Testis (tissue), 3 donors: ENCODE results near the gene CHN2. TPM values are rescaled to one million over a fixed set of nuclear protein-coding genes. Genes with fewer than 3 reads are reported as not detected.

Experiments
- DNase-seq: peaks from one replicate; pipeline ENCODE4 v3.0.0-alpha.2; 2019
- H3K27ac ChIP-seq, 2 donors: fragments of 200-600 bp; sonication (generic); one replicate each; pipeline ENCODE4 v1.5.1; 2019
- H3K27me3 ChIP-seq: fragments of 200-600 bp; sonication (generic); one replicate; pipeline ENCODE4 v1.5.1; 2019
- H3K36me3 ChIP-seq: fragments of 200-600 bp; sonication (generic); one replicate; pipeline ENCODE4 v1.5.1; 2017; ENCODE audit warnings: low read depth; ENCODE audit errors: missing control alignments
- H3K4me1 ChIP-seq: fragments of 200-600 bp; sonication (generic); one replicate; pipeline ENCODE4 v1.5.1; 2019
- H3K4me3 ChIP-seq, 2 donors: fragments of 200-600 bp; sonication (generic); one replicate each; pipeline ENCODE4 v1.5.1; 2017 to 2019
- H3K9me3 ChIP-seq: fragments of 200-600 bp; sonication (generic); one replicate; pipeline ENCODE4 v1.5.1; 2017
- POLR2A ChIP-seq: fragments of 450-650 bp; IDR thresholded peaks from one replicate; pipeline ENCODE4 v1.6.1; 2017; ENCODE audit warnings: antibody characterized with exemption, mild to moderate bottlenecking, moderate library complexity
- WGBS, 2 donors: methylation state at CpG; one replicate each; pipeline ENCODE4 v1.1.5; 2018; 5-methylcytosine and 5-hydroxymethylcytosine counted together
- intact Hi-C: fragments of 100-400 bp; cut with DNase I; formaldehyde crosslinking; loops from one replicate; pipeline ENCODE4 v1.15.1; 2023; ENCODE audit warnings: low total_unique reads
- polyA plus RNA-seq: library from polyadenylated mRNA; stranded (reverse); fragments of 350-450 nt; fragmentation: Illumina TruSeq; extraction: RNeasy Lipid Tissue Mini Kit (QIAGEN cat#74804); gene quantifications from one replicate; pipeline ENCODE4 v1.2.3, GENCODE V29; 2014; ENCODE audit warnings: low read depth, low replicate concordance; ENCODE audit not compliant: insufficient read depth
- total RNA-seq, 2 donors: library from RNA; depleted of rRNA; stranded (reverse); fragments of >200 nt; gene quantifications; one replicate each; pipeline ENCODE4 v1.2.3, GENCODE V29; 2016
- TF ChIP-seq, protein P1 (sequence below), 3 experiments: fragments of 450-650 bp in 2 of 3; fragments of 200-600 bp in 1 of 3; sonication (generic) in 1 of 3; IDR thresholded peaks; one replicate each; pipeline ENCODE4 v1.5.1; 2016 to 2019; ENCODE audit warnings: antibody characterized with exemption in 3 of 3, mild to moderate bottlenecking in 2 of 3, moderate library complexity in 1 of 3

CHN2 gene
- total and polyA plus RNA-seq, 3 donors from 2014 or later, result 8.6 to 27.4 (median 15.1) TPM

DNA sequence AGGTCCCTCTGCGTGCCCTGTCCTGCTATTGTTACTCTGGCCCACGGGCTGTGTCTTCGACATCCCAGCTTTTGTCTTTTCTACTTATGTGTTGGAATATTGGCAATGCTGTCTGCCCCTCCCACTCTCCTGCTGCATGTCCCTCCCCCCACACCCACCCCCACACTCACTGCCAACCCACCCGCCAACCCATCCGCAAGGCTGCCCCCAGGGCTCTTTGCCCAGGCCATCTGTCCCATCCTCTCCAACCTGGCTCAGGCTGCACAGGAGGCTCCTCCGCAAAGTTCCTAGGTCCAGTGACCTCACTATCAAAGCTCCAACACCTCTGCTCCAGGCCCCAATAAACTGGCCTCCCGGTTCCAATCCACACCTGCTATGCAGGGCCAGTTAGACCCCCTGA lies 202.0 kb downstream of the CHN2 start:
- no peaks in the 10 kb centered on the region for H3K4me1 ChIP-seq
- no peaks in the 10 kb centered on the region for H3K9me3 ChIP-seq
- intact Hi-C loops, result no loop called here
- TF ChIP-seq, protein P1, sequence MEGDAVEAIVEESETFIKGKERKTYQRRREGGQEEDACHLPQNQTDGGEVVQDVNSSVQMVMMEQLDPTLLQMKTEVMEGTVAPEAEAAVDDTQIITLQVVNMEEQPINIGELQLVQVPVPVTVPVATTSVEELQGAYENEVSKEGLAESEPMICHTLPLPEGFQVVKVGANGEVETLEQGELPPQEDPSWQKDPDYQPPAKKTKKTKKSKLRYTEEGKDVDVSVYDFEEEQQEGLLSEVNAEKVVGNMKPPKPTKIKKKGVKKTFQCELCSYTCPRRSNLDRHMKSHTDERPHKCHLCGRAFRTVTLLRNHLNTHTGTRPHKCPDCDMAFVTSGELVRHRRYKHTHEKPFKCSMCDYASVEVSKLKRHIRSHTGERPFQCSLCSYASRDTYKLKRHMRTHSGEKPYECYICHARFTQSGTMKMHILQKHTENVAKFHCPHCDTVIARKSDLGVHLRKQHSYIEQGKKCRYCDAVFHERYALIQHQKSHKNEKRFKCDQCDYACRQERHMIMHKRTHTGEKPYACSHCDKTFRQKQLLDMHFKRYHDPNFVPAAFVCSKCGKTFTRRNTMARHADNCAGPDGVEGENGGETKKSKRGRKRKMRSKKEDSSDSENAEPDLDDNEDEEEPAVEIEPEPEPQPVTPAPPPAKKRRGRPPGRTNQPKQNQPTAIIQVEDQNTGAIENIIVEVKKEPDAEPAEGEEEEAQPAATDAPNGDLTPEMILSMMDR (IDR thresholded peaks at IDR 0.05), result no peak
- TF ChIP-seq POLR2A, result no peak
- H3K36me3 ChIP-seq, result no peaks in the 10 kb centered on the region
- WGBS, 2 donors, result 85 to 89% methylated on average over 6 to 7 of the region's 7 CpGs
- DNase-seq, result no peak
- no peak overlapping the region for H3K27ac ChIP-seq
- no peak overlapping the region for H3K4me3 ChIP-seq
- H3K27me3 ChIP-seq, result no peaks in the 10 kb centered on the region

DNA sequence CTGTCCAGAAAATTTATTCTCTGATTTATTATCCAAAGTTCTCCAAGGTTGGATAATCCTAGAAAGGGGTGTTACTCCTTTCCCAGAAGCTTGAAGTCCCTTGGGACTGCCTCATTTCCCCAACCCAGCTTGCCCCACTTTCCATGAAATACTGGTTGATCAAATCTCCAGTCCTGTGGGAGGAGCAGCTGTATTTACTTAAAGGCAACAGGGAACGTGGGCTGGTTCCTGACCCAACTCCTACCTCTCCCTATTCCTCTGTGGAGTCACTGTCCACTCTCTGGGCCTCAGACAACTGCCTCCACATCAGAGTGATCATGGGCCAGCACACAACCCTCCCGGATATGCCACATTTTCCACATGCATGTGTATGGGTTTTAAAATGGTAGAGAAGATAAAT lies 202.8 kb downstream of the CHN2 start:
- H3K4me1 ChIP-seq, result no peaks in the 10 kb centered on the region
- no peaks in the 10 kb centered on the region for H3K9me3 ChIP-seq
- TF ChIP-seq POLR2A, result no peak
- TF ChIP-seq, protein P1 (IDR thresholded peaks at IDR 0.05), result no peak
- DNase-seq, result no peak
- H3K4me3 ChIP-seq, result no peak overlapping the region
- WGBS, 2 donors, result 65 to 70% methylated on average over 2 of the region's 2 CpGs
- intact Hi-C loops, result no loop called here
- H3K27ac ChIP-seq, result no peak overlapping the region
- H3K36me3 ChIP-seq, result no peaks in the 10 kb centered on the region
- no peaks in the 10 kb centered on the region for H3K27me3 ChIP-seq

- no peaks in the 10 kb centered on the region for H3K36me3 ChIP-seq
- 91 to 94% methylated on average over 4 of the region's 4 CpGs for WGBS, 2 donors
- no peak for DNase-seq
- H3K27me3 ChIP-seq, result no peaks in the 10 kb centered on the region
- no peak overlapping the region for H3K27ac ChIP-seq
- intact Hi-C loops, result no loop called here
- no peaks in the 10 kb centered on the region for H3K4me1 ChIP-seq
- H3K9me3 ChIP-seq, result no peaks in the 10 kb centered on the region
- H3K4me3 ChIP-seq, result no peak overlapping the region
- TF ChIP-seq, protein P1 (IDR thresholded peaks at IDR 0.05), result no peak
Measured at GRCh38 chr7:29398011-29398410, 203.4 kb downstream of the CHN2 start.

- DNase-seq, result no peak
- no peak overlapping the region for H3K4me3 ChIP-seq
- intact Hi-C loops, result loop anchor here (5.0 kb wide), 1 partner anchor 288 kb away; no protein-coding TSS in a partner anchor
- WGBS, 2 donors, result 85 to 86% methylated on average over 9 of the region's 9 CpGs
- no peaks in the 10 kb centered on the region for H3K9me3 ChIP-seq
- H3K27me3 ChIP-seq, result no peaks in the 10 kb centered on the region
- TF ChIP-seq, protein P1 (IDR thresholded peaks at IDR 0.05), result no peak
- no peak for TF ChIP-seq POLR2A
- H3K36me3 ChIP-seq, result no peaks in the 10 kb centered on the region
- H3K27ac ChIP-seq, result no peak overlapping the region
- H3K4me1 ChIP-seq, result no peaks in the 10 kb centered on the region
Measured at GRCh38 chr7:29400437-29400836, 205.9 kb downstream of the CHN2 start.

DNA sequence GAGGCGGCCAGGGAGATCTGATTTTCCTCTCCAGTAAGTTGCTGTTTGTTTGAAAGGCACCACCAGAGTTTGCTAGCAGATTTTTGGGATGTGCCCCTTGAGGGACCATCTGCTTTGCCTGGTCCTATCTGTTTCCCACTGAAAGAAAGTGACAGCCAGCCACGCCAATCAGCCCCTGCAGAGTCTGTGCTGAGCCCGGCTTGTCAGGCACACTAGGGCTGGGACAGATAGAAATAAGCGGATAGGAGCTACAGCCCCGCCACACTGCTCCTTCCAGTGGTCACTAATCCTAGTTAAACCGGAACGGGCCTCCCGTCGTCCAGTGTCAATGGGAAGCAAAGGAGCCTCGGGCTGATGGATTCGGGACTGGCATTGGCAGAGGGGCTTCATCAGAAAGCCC lies 207.2 kb downstream of the CHN2 start:
- no peaks in the 10 kb centered on the region for H3K9me3 ChIP-seq
- H3K27me3 ChIP-seq, result no peaks in the 10 kb centered on the region
- H3K4me3 ChIP-seq, result no peak overlapping the region
- no peaks in the 10 kb centered on the region for H3K4me1 ChIP-seq
- no peaks in the 10 kb centered on the region for H3K36me3 ChIP-seq
- DNase-seq, result no peak
- no peak overlapping the region for H3K27ac ChIP-seq
- intact Hi-C loops, result loop anchor here (5.0 kb wide), 1 partner anchor 289 kb away; no protein-coding TSS in a partner anchor
- WGBS, 2 donors, result 89 to 100% methylated on average over 4 to 11 of the region's 11 CpGs
- no peak for TF ChIP-seq POLR2A
- TF ChIP-seq, protein P1 (IDR thresholded peaks at IDR 0.05), result no peak
